CD4-positive, alpha-beta memory T cell (primary cell): ENCODE measurements around the gene CIT. TPM values are rescaled to one million over a fixed set of nuclear protein-coding genes. Genes with fewer than 3 reads are reported as not detected.

Source experiments
- CTCF ChIA-PET: fragments of 350-600 bp; sonication (Branson Sonifier 250); formaldehyde crosslinking; loops from one replicate; lab custom pipeline; 2021; ENCODE audit warnings: inconsistent platforms; ENCODE audit not compliant: partially characterized antibody; lab: Charles Lee
- POLR2A ChIA-PET: fragments of 350-600 bp; sonication (Branson Sonifier 250); formaldehyde crosslinking; loops from one replicate; lab custom pipeline; 2021; ENCODE audit not compliant: partially characterized antibody; lab: Charles Lee
- DNase-seq, 5 donors: peaks; one replicate each; pipeline versions ENCODE4 v3.0.0 to v3.0.0-alpha.2; 2020 to 2022; ENCODE audit warnings: mixed read lengths in 1 of 5
- H3K27ac ChIP-seq: one replicate; pipeline ENCODE4 v1.7.0; 2013; ENCODE audit warnings: low read depth, low read length
- H3K27me3 ChIP-seq: 2 replicates; pipeline ENCODE4 v1.7.0; 2013; ENCODE audit warnings: mild to moderate bottlenecking, low read length, moderate library complexity; ENCODE audit not compliant: insufficient read depth
- H3K36me3 ChIP-seq: 2 replicates; pipeline ENCODE4 v1.7.0; 2013; ENCODE audit warnings: mild to moderate bottlenecking, low read length, moderate library complexity; ENCODE audit not compliant: insufficient read depth
- H3K4me1 ChIP-seq: 2 replicates; pipeline ENCODE4 v1.7.0; 2013; ENCODE audit warnings: mild to moderate bottlenecking, low read length, moderate library complexity; ENCODE audit not compliant: insufficient read depth
- H3K4me3 ChIP-seq, 2 donors: one replicate each; pipeline ENCODE4 v1.7.0; 2013; ENCODE audit warnings: low read length in 2 of 2, mild to moderate bottlenecking in 1 of 2
- H3K9me3 ChIP-seq, 2 donors: one replicate each; pipeline ENCODE4 v1.7.0; 2013; ENCODE audit warnings: low read length in 2 of 2, control low read depth in 1 of 2; ENCODE audit not compliant: control insufficient read depth in 1 of 2
- H3K27ac Mint-ChIP-seq, 7 donors: one replicate each; pipeline ENCODE4 v1.8.0; 2020 to 2021; ENCODE audit warnings: mixed read lengths in 7 of 7, mild to moderate bottlenecking in 6 of 7, inconsistent platforms in 3 of 7, moderate library complexity in 3 of 7
- H3K27me3 Mint-ChIP-seq, 2 donors: one replicate each; pipeline ENCODE4 v1.8.0; 2020 to 2021; ENCODE audit warnings: mixed read lengths in 2 of 2
- H3K36me3 Mint-ChIP-seq, 2 donors: one replicate each; pipeline ENCODE4 v1.8.0; 2020 to 2021; ENCODE audit warnings: mixed read lengths in 2 of 2, inconsistent platforms in 1 of 2, mild to moderate bottlenecking in 1 of 2
- H3K4me1 Mint-ChIP-seq, 4 donors: one replicate each; pipeline ENCODE4 v1.8.0; 2020 to 2021; ENCODE audit warnings: mixed read lengths in 4 of 4, mild to moderate bottlenecking in 1 of 4
- H3K4me3 Mint-ChIP-seq, 8 donors: one replicate each; pipeline ENCODE4 v1.8.0; 2020 to 2021; ENCODE audit warnings: mixed read lengths in 8 of 8, mild to moderate bottlenecking in 7 of 8, moderate library complexity in 6 of 8, inconsistent platforms in 3 of 8
- H3K9me3 Mint-ChIP-seq, 8 donors: one replicate each; pipeline ENCODE4 v1.8.0; 2020 to 2021; ENCODE audit warnings: mixed read lengths in 8 of 8, mild to moderate bottlenecking in 5 of 8, inconsistent platforms in 3 of 8, moderate library complexity in 1 of 8
- intact Hi-C: fragments of 100-400 bp; cut with micrococcal nuclease; formaldehyde crosslinking; loops from one replicate; pipeline ENCODE4 v1.15.1; 2023
- polyA plus RNA-seq, 2 donors: library from polyadenylated mRNA; unstranded; fragments of 300-500 nt; fragmentation: Illumina TruSeq; gene quantifications; one replicate each; pipeline ENCODE4 v1.2.3, GENCODE V29; 2021
- total RNA-seq, 2 experiments: library from RNA; stranded (reverse); gene quantifications; one replicate each; pipeline ENCODE4 v1.2.3, GENCODE V29; 2021

CIT gene
- total and polyA plus RNA-seq, 4 experiments from 2014 or later: 1.0 to 3.5 (median 1.6) TPM; not detected in 1

GRCh38 chr12:119681728-119682638 is 195.1 kb downstream of the CIT start:
- ChIA-PET POLR2A (interaction anchor here (1.9 kb wide), 1 partner anchor 14 kb away, joined by 14 read pairs; the partner anchor contains the start of gene PRKAB1), CTCF (interaction anchor here (0.8 to 1.9 kb wide), 3 partner anchors 12 to 23 kb away, joined by 3 to 6 read pairs (median 5); partner anchors contain the start of gene PRKAB1)
- Mint-ChIP-seq H3K36me3 (peaks cover 30 to 42% of the 10 kb centered on the region in 2 donors), H3K4me3 (no peak overlapping the region), H3K27me3 (no peaks in the 10 kb centered on the region), H3K4me1 (peaks cover 6 to 11% (median 9%) of the 10 kb centered on the region in 4 donors), H3K9me3 (no peaks in the 10 kb centered on the region), H3K27ac (peak overlapping the region; percentile 16 to 88 (median 80))
- Histone ChIP-seq H3K4me1 (peaks cover 8% of the 10 kb centered on the region), H3K9me3 (no peaks in the 10 kb centered on the region), H3K36me3 (peaks cover 45% of the 10 kb centered on the region), H3K4me3 (no peak overlapping the region), H3K27me3 (no peaks in the 10 kb centered on the region), H3K27ac (no peak overlapping the region)
- no peak for DNase-seq
- intact Hi-C loops: no loop called here

DNA sequence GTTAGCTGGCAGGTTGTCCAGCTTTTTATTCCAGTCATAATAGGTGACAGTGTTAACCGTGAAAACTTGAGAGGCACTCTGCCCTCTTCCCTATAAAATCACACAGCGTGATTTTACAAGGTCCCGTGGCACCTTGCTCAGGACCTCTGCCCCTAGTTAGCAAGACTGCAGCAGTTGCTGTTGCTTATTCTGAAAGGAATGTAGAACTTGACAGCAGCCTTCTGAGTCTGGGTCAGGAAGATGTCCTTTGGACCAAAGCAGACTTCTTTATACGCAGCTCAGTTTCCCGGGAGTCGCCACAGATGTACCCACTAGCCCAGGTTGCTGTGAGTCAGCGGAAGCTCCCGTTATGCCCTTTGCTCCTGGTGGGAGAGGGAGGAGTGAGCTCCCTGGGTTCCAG is 196.0 kb downstream of the CIT start:
- H3K4me3 ChIP-seq: no peak overlapping the region
- no peak for DNase-seq
- Mint-ChIP-seq H3K27ac (no peak overlapping the region), H3K4me3 (no peak overlapping the region), H3K4me1 (peaks cover 6 to 11% (median 9%) of the 10 kb centered on the region in 4 donors), H3K9me3 (no peaks in the 10 kb centered on the region), H3K27me3 (no peaks in the 10 kb centered on the region), H3K36me3 (peaks cover 39 to 50% of the 10 kb centered on the region in 2 donors)
- no peak overlapping the region for H3K27ac ChIP-seq
- ChIA-PET POLR2A (interaction anchor here (1.9 kb wide), 1 partner anchor 13 kb away, joined by 14 read pairs; the partner anchor contains the start of gene PRKAB1), CTCF (interaction anchor here (1.7 to 1.9 kb wide), 2 partner anchors 12 to 22 kb away, joined by 5 to 6 read pairs; no protein-coding TSS in a partner anchor)
- H3K9me3 ChIP-seq: no peaks in the 10 kb centered on the region
- H3K4me1 ChIP-seq: peaks cover 8% of the 10 kb centered on the region
- peaks cover 53% of the 10 kb centered on the region for H3K36me3 ChIP-seq
- no peaks in the 10 kb centered on the region for H3K27me3 ChIP-seq
- intact Hi-C loops: no loop called here

DNA sequence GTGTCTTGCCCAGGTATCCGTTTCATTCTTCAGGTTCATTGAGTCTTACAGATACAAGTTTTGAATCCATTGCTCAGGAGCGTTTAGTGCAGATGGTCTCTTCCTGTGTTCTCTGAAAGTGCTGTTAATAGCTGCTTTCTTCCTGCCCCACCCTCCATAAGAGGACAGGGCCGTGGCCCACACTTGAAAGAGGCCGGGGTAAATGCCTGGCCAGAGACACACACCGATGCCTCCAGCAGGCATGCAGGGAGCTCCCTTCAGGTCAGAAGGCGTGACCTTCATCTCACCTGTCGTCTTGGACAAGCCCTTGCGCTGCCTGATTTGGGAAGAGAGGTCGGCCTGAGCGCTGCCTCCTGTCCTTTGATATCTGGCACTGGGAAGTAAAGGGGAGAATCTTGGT is 197.6 kb downstream of the CIT start:
- intact Hi-C loops: no loop called here
- Mint-ChIP-seq H3K27ac (peak overlapping the region in 2 of 7 donors; percentile 4 to 20), H3K27me3 (no peaks in the 10 kb centered on the region), H3K4me3 (no peak overlapping the region), H3K9me3 (no peaks in the 10 kb centered on the region), H3K4me1 (peaks cover 6 to 11% (median 9%) of the 10 kb centered on the region in 4 donors), H3K36me3 (peaks cover 51 to 66% of the 10 kb centered on the region in 2 donors)
- peaks cover 8% of the 10 kb centered on the region for H3K4me1 ChIP-seq
- no peak for DNase-seq
- POLR2A ChIA-PET: no interaction called here
- no peak overlapping the region for H3K27ac ChIP-seq
- no peaks in the 10 kb centered on the region for H3K27me3 ChIP-seq
- no peaks in the 10 kb centered on the region for H3K9me3 ChIP-seq
- CTCF ChIA-PET: no interaction called here
- no peak overlapping the region for H3K4me3 ChIP-seq
- peaks cover 70% of the 10 kb centered on the region for H3K36me3 ChIP-seq

- no peaks in the 10 kb centered on the region for H3K9me3 ChIP-seq
- H3K27ac ChIP-seq: no peak overlapping the region
- H3K4me1 Mint-ChIP-seq: peaks cover 6 to 14% (median 11%) of the 10 kb centered on the region in 4 donors
- peaks cover 74% of the 10 kb centered on the region for H3K36me3 ChIP-seq
- POLR2A ChIA-PET: no interaction called here
- no peaks in the 10 kb centered on the region for H3K9me3 Mint-ChIP-seq
- intact Hi-C loops: no loop called here
- no peaks in the 10 kb centered on the region for H3K27me3 ChIP-seq
- no peaks in the 10 kb centered on the region for H3K27me3 Mint-ChIP-seq
- H3K36me3 Mint-ChIP-seq: peaks cover 54 to 70% of the 10 kb centered on the region in 2 donors
- H3K4me1 ChIP-seq: peaks cover 8% of the 10 kb centered on the region
- H3K4me3 Mint-ChIP-seq: no peak overlapping the region
- H3K4me3 ChIP-seq: no peak overlapping the region
- no peak for DNase-seq
- CTCF ChIA-PET: no interaction called here
- peak overlapping the region in 1 of 7 donors; percentile 4 for H3K27ac Mint-ChIP-seq
Measured at GRCh38 chr12:119679081-119679480, 198.0 kb downstream of the CIT start.

GRCh38 chr12:119678459-119678858 is 198.7 kb downstream of the CIT start:
- no peaks in the 10 kb centered on the region for H3K27me3 ChIP-seq
- ChIA-PET CTCF (no interaction called here), POLR2A (interaction anchor here (2.0 kb wide), 1 partner anchor 10 kb away, joined by 8 read pairs; the partner anchor contains the start of gene PRKAB1)
- peaks cover 13% of the 10 kb centered on the region for H3K4me1 ChIP-seq
- H3K36me3 ChIP-seq: peaks cover 80% of the 10 kb centered on the region
- DNase-seq: no peak
- H3K27me3 Mint-ChIP-seq: no peaks in the 10 kb centered on the region
- H3K4me3 Mint-ChIP-seq: no peak overlapping the region
- H3K27ac ChIP-seq: no peak overlapping the region
- peaks cover 9 to 19% (median 14%) of the 10 kb centered on the region in 4 donors for H3K4me1 Mint-ChIP-seq
- H3K9me3 ChIP-seq: no peaks in the 10 kb centered on the region
- no peaks in the 10 kb centered on the region for H3K9me3 Mint-ChIP-seq
- H3K27ac Mint-ChIP-seq: peak overlapping the region in 1 of 7 donors; percentile 10
- H3K36me3 Mint-ChIP-seq: peaks cover 56 to 76% of the 10 kb centered on the region in 2 donors
- H3K4me3 ChIP-seq: no peak overlapping the region
- intact Hi-C loops: no loop called here

DNA sequence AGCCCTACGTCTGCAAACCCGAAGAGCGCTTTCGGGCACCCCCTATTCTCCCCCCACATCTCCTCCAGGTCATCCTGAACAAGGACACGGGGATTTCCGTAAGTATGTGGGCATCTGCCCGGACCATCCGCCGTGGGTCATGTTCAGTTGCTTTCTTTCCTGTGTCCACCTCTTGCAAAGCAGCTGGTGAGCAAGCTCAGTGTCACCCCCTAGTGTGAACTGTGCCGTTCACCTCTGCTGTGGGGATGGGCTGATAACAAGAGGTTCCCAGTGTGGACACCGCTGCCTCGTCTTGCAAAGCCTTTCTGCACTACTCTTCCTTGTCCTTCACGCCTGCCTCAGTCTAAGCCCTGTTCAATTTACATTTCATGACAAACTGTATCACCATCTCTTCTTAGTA is 200.5 kb downstream of the CIT start:
- H3K27me3 ChIP-seq: no peaks in the 10 kb centered on the region

DNA sequence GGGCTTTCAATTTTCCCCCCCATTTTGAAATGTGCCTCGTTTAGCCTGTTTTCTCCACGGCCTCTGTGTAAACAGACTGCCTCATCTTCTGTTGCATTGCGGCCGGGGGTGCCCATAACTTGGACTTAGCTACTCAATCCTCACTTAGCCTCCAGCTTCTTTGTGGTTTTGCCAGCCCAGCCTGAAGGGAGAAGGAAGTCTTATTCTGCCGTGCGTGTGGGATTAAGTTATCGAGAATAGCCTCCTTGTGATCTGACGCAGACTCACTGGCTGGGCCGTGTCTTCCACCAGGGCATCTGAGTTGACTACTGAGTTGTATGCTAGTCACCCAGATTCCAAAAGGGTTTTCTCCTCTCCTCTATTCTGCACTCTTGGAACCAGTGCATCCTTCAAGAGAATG is 201.1 kb downstream of the CIT start:
- no peaks in the 10 kb centered on the region for H3K9me3 Mint-ChIP-seq
- H3K27me3 Mint-ChIP-seq: no peaks in the 10 kb centered on the region
- H3K36me3 ChIP-seq: peaks cover 93% of the 10 kb centered on the region
- H3K27ac ChIP-seq: no peak overlapping the region
- CTCF ChIA-PET: interaction anchor here (2.5 kb wide), 1 partner anchor 8 kb away, joined by 9 read pairs; the partner anchor contains the start of gene PRKAB1
- no peak overlapping the region for H3K4me3 Mint-ChIP-seq
- H3K4me1 Mint-ChIP-seq: peaks cover 15 to 34% (median 23%) of the 10 kb centered on the region in 4 donors
- peaks cover 25% of the 10 kb centered on the region for H3K4me1 ChIP-seq
- H3K36me3 Mint-ChIP-seq: peaks cover 72 to 94% of the 10 kb centered on the region in 2 donors
- peak overlapping the region in 2 of 7 donors; percentile 22 to 53 for H3K27ac Mint-ChIP-seq
- no peak for DNase-seq
- no peaks in the 10 kb centered on the region for H3K9me3 ChIP-seq
- H3K4me3 ChIP-seq: no peak overlapping the region
- POLR2A ChIA-PET: interaction anchor here (0.9 kb wide), 1 partner anchor 8 kb away, joined by 3 read pairs; the partner anchor contains the start of gene PRKAB1
- H3K27me3 ChIP-seq: no peaks in the 10 kb centered on the region
- intact Hi-C loops: no loop called here

More for the DNA sequence above, 200.5 kb downstream of the CIT start:
- H3K9me3 Mint-ChIP-seq: no peaks in the 10 kb centered on the region
- peaks cover 10 to 28% (median 21%) of the 10 kb centered on the region in 4 donors for H3K4me1 Mint-ChIP-seq
- H3K36me3 Mint-ChIP-seq: peaks cover 68 to 90% of the 10 kb centered on the region in 2 donors
- peak overlapping the region in 1 of 7 donors; percentile 43 for H3K27ac Mint-ChIP-seq
- ChIA-PET CTCF (interaction anchor here (2.5 kb wide), 1 partner anchor 8 kb away, joined by 9 read pairs; the partner anchor contains the start of gene PRKAB1), POLR2A (interaction anchor here (2.0 kb wide), 1 partner anchor 8 kb away, joined by 8 read pairs; the partner anchor contains the start of gene PRKAB1)
- no peak for DNase-seq
- Histone ChIP-seq H3K27ac (no peak overlapping the region), H3K4me3 (no peak overlapping the region), H3K9me3 (no peaks in the 10 kb centered on the region), H3K4me1 (peaks cover 21% of the 10 kb centered on the region), H3K36me3 (peaks cover 96% of the 10 kb centered on the region)
- intact Hi-C loops: no loop called here
- no peak overlapping the region for H3K4me3 Mint-ChIP-seq
- H3K27me3 Mint-ChIP-seq: no peaks in the 10 kb centered on the region
